Neural progenitor cell (in vitro differentiated cells): ENCODE data around the gene TRIAP1. TPM values are rescaled to one million over a fixed set of nuclear protein-coding genes. Genes with fewer than 3 reads are reported as not detected.

Source experiments
- DNase-seq: peaks from one replicate; pipeline ENCODE4 v3.0.0-alpha.2; 2016; ENCODE audit warnings: low spot score
- H2AFZ ChIP-seq: fragments of 200-600 bp; sonication (generic); replicated peaks from 2 replicates; pipeline ENCODE4 v1.6.1; 2016; ENCODE audit warnings: antibody characterized with exemption
- H3F3A ChIP-seq: fragments of 200-600 bp; sonication (generic); 2 replicates; pipeline ENCODE4 v1.6.1; 2016; ENCODE audit warnings: antibody characterized with exemption, low read depth
- H3K27ac ChIP-seq: fragments of 200-600 bp; sonication (generic); 2 replicates; pipeline ENCODE4 v1.5.1; 2016; ENCODE audit warnings: mild to moderate bottlenecking
- H3K27me3 ChIP-seq: fragments of 200-600 bp; sonication (generic); 2 replicates; pipeline ENCODE4 v1.6.1; 2016; ENCODE audit warnings: mild to moderate bottlenecking, moderate library complexity
- H3K36me3 ChIP-seq: fragments of 200-600 bp; sonication (generic); 2 replicates; pipeline ENCODE4 v1.5.1; 2016
- H3K4me1 ChIP-seq: fragments of 200-600 bp; sonication (generic); 2 replicates; pipeline ENCODE4 v1.6.1; 2016; ENCODE audit warnings: mixed run types
- H3K4me2 ChIP-seq: fragments of 200-600 bp; sonication (generic); 2 replicates; pipeline ENCODE4 v1.6.1; 2016
- H3K4me3 ChIP-seq: fragments of 200-600 bp; sonication (generic); 2 replicates; pipeline ENCODE4 v1.5.1; 2016
- H3K79me2 ChIP-seq: fragments of 200-600 bp; sonication (generic); 2 replicates; pipeline ENCODE4 v1.6.1; 2016; ENCODE audit warnings: low read depth
- H3K9ac ChIP-seq: fragments of 200-600 bp; sonication (generic); 2 replicates; pipeline ENCODE4 v1.6.1; 2016
- H3K9me3 ChIP-seq: fragments of 200-600 bp; sonication (generic); 2 replicates; pipeline ENCODE4 v1.5.1; 2016; ENCODE audit warnings: low read depth
- H4K20me1 ChIP-seq: fragments of 200-600 bp; sonication (generic); 2 replicates; pipeline ENCODE4 v1.6.1; 2016; ENCODE audit warnings: low read depth
- H3K27ac Mint-ChIP-seq: 3 replicates; pipeline ENCODE4 v1.8.0; 2021; ENCODE audit warnings: mixed read lengths
- H3K27me3 Mint-ChIP-seq: 2 replicates; pipeline ENCODE4 v1.8.0; 2022; ENCODE audit warnings: low read depth, mild to moderate bottlenecking, inconsistent platforms, moderate library complexity, mixed read lengths; ENCODE audit not compliant: insufficient read depth
- H3K36me3 Mint-ChIP-seq: 3 replicates; pipeline ENCODE4 v1.8.0; 2021; ENCODE audit warnings: mixed read lengths
- H3K4me1 Mint-ChIP-seq: 3 replicates; pipeline ENCODE4 v1.8.0; 2021; ENCODE audit warnings: mixed read lengths
- H3K4me3 Mint-ChIP-seq: 3 replicates; pipeline ENCODE4 v1.8.0; 2021; ENCODE audit warnings: mild to moderate bottlenecking, moderate library complexity, mixed read lengths
- H3K9me3 Mint-ChIP-seq: 3 replicates; pipeline ENCODE4 v1.8.0; 2020; ENCODE audit warnings: mixed read lengths
- CTCF ChIP-seq: fragments of 200-600 bp; sonication (generic); IDR thresholded peaks from 2 replicates; pipeline ENCODE4 v1.5.1; 2017; ENCODE audit warnings: antibody characterized with exemption, mild to moderate bottlenecking
- EZH2 ChIP-seq: fragments of 200-600 bp; sonication (generic); IDR thresholded peaks from 2 replicates; pipeline ENCODE4 v1.6.1; 2017; ENCODE audit warnings: antibody characterized with exemption, mild to moderate bottlenecking, moderate library complexity
- EZH2phosphoT487 ChIP-seq: fragments of 200-600 bp; sonication (generic); IDR thresholded peaks from 2 replicates; pipeline ENCODE4 v1.6.1; 2017; ENCODE audit warnings: antibody characterized with exemption
- total RNA-seq: library from RNA; depleted of rRNA; stranded (reverse); fragments of >200 nt; gene quantifications from 2 replicates; pipeline ENCODE4 v1.2.3, GENCODE V29; 2015; ENCODE audit warnings: low replicate concordance

The TRIAP1 gene
- total RNA-seq, 1 donor from 2014 or later: 72.1 TPM

- peak overlapping the region; percentile 99 for H3K27ac Mint-ChIP-seq
Measured at GRCh38 chr12:120413901-120414695, 32.1 kb downstream of the TRIAP1 start.

DNA sequence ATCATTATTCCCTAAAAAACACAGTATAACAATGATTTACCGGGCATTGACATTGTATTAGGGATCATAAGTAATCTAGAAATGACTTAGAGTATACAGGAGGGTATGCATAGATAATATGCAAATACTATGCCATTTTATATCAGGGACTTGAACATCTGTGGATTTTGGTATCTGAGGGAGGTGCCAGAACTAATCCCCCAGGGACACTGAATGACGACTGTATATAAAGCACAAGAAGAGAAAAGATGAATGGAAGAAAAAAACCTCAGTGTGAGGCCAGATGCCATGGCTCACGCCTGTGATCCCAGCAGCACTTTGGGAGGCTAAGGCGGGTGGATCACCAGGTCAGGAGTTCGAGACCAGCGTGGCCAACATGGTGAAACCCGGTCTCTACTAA lies 33.8 kb downstream of the TRIAP1 start:
- Histone ChIP-seq H3K27me3 (no peaks in the 10 kb centered on the region), H3K4me3 (no peak overlapping the region), H3K9me3 (no peaks in the 10 kb centered on the region), H3K9ac (no peak overlapping the region), H4K20me1 (no peaks in the 10 kb centered on the region), H3K4me1 (peaks cover 19% of the 10 kb centered on the region), H3K79me2 (no peaks in the 10 kb centered on the region), H3F3A (peaks cover 36% of the 10 kb centered on the region), H2AFZ (no peak overlapping the region), H3K27ac (no peak overlapping the region), H3K4me2 (no peak overlapping the region), H3K36me3 (no peaks in the 10 kb centered on the region)
- no peak for TF ChIP-seq EZH2phosphoT487
- no peak for TF ChIP-seq CTCF
- TF ChIP-seq EZH2: no peak
- no peak for DNase-seq
- peaks cover 6% of the 10 kb centered on the region for H3K27me3 Mint-ChIP-seq
- H3K27ac Mint-ChIP-seq: peak overlapping the region; percentile 51
- no peaks in the 10 kb centered on the region for H3K36me3 Mint-ChIP-seq
- H3K4me1 Mint-ChIP-seq: peaks cover 36% of the 10 kb centered on the region
- no peak overlapping the region for H3K4me3 Mint-ChIP-seq
- H3K9me3 Mint-ChIP-seq: no peaks in the 10 kb centered on the region

More at GRCh38 chr12:120413901-120414695, 32.1 kb downstream of the TRIAP1 start:
- Histone ChIP-seq H3K4me2 (peak overlapping the region; percentile 66), H3K9ac (no peak overlapping the region), H3K4me1 (peaks cover 19% of the 10 kb centered on the region), H3K4me3 (peak overlapping the region; percentile 2), H3K9me3 (no peaks in the 10 kb centered on the region), H3F3A (peaks cover 34% of the 10 kb centered on the region), H3K27ac (peak overlapping the region; percentile 87), H3K79me2 (no peaks in the 10 kb centered on the region), H3K27me3 (no peaks in the 10 kb centered on the region), H3K36me3 (no peaks in the 10 kb centered on the region), H2AFZ (no peak overlapping the region), H4K20me1 (no peaks in the 10 kb centered on the region)
- Mint-ChIP-seq H3K27me3 (peaks cover 6% of the 10 kb centered on the region), H3K4me1 (peaks cover 44% of the 10 kb centered on the region), H3K4me3 (peak overlapping the region; percentile 65), H3K9me3 (no peaks in the 10 kb centered on the region), H3K36me3 (no peaks in the 10 kb centered on the region)
- no peak for TF ChIP-seq EZH2
- TF ChIP-seq CTCF: no peak
- DNase-seq: peak; percentile 96

- TF ChIP-seq EZH2phosphoT487 (no peak), CTCF (no peak), EZH2 (no peak)
- H3F3A ChIP-seq: peaks cover 30% of the 10 kb centered on the region
- no peaks in the 10 kb centered on the region for H3K36me3 ChIP-seq
- no peaks in the 10 kb centered on the region for H3K36me3 Mint-ChIP-seq
- no peak overlapping the region for H3K4me2 ChIP-seq
- H3K27ac ChIP-seq: no peak overlapping the region
- no peak overlapping the region for H3K27ac Mint-ChIP-seq
- H3K9me3 Mint-ChIP-seq: no peaks in the 10 kb centered on the region
- no peaks in the 10 kb centered on the region for H4K20me1 ChIP-seq
- no peak for DNase-seq
- peaks cover 16% of the 10 kb centered on the region for H3K4me1 ChIP-seq
- no peak overlapping the region for H3K9ac ChIP-seq
- no peak overlapping the region for H3K4me3 ChIP-seq
- H3K27me3 ChIP-seq: no peaks in the 10 kb centered on the region
- H3K9me3 ChIP-seq: no peaks in the 10 kb centered on the region
- no peak overlapping the region for H2AFZ ChIP-seq
- peaks cover 29% of the 10 kb centered on the region for H3K4me1 Mint-ChIP-seq
- no peak overlapping the region for H3K4me3 Mint-ChIP-seq
- H3K79me2 ChIP-seq: no peaks in the 10 kb centered on the region
- peaks cover 2% of the 10 kb centered on the region for H3K27me3 Mint-ChIP-seq
Measured at GRCh38 chr12:120408771-120409170, 37.4 kb downstream of the TRIAP1 start.
